Psoas muscle (tissue), 8 donors: ENCODE data around the gene PRDX4. TPM values are rescaled to one million over a fixed set of nuclear protein-coding genes. Genes with fewer than 3 reads are reported as not detected.
A peak's percentile ranks its signal among the peaks of the same experiment; 100 is the strongest.

Source experiments
- ATAC-seq, 4 donors: fragments of 200-7000 bp; cut with Tn5 transposase; one replicate each; pipeline ENCODE4 v1.9.1; 2020; ENCODE audit warnings: moderate library complexity in 3 of 4, mild to moderate bottlenecking in 2 of 4
- DNase-seq, 2 donors: peaks; one replicate each; pipeline ENCODE4 v3.0.0-alpha.2; 2020
- H3K27ac ChIP-seq: fragments of 200-600 bp; one replicate; pipeline ENCODE4 v1.8.0; 2022
- H3K27me3 ChIP-seq, 3 donors: fragments of 200-600 bp in 1 of 3; one replicate each; pipeline versions ENCODE4 v1.6.1 to v1.8.0; 2013 to 2022; ENCODE audit warnings: low read length in 2 of 3, mild to moderate bottlenecking in 2 of 3, moderate library complexity in 1 of 3; ENCODE audit not compliant: insufficient read depth in 3 of 3
- H3K36me3 ChIP-seq, 2 donors: fragments of 200-600 bp in 1 of 2; one replicate each; pipeline versions ENCODE4 v1.6.1 to v1.8.0; 2013 to 2022; ENCODE audit warnings: low read depth in 1 of 2, mild to moderate bottlenecking in 1 of 2, moderate library complexity in 1 of 2; ENCODE audit not compliant: insufficient read depth in 1 of 2
- H3K4me1 ChIP-seq: fragments of 200-600 bp; one replicate; pipeline ENCODE4 v1.8.0; 2022
- H3K4me3 ChIP-seq: fragments of 200-600 bp; one replicate; pipeline ENCODE4 v1.8.0; 2022; ENCODE audit warnings: mild to moderate bottlenecking
- H3K9me3 ChIP-seq: fragments of 200-600 bp; one replicate; pipeline ENCODE4 v1.8.0; 2022
- WGBS, 3 donors: extraction: QIAGEN DNeasy Blood & Tissue Kit; methylation state at CpG; one replicate each; pipeline versions ENCODE4 v1.1.6 to v1.1.7; 2013; 5-methylcytosine and 5-hydroxymethylcytosine counted together
- intact Hi-C, 2 donors: fragments of 100-400 bp; cut with DNase I; formaldehyde crosslinking; loops; one replicate each; pipeline versions ENCODE4 v1.11.0 to v1.14.2; 2022
- polyA plus RNA-seq, 3 donors: library from polyadenylated mRNA; stranded (reverse); fragments of 200-250 nt; gene quantifications; one replicate each; pipeline ENCODE4 v1.2.3, GENCODE V29; 2013
- total RNA-seq, 4 donors: library from RNA; stranded (reverse); fragmentation: NEBNext Ultra II Directional in 2 of 4; extraction: Animal tissue kit (Norgen Biotek cat#: 25700) in 2 of 4; gene quantifications; one replicate each; pipeline versions ENCODE4 v1.2.1 to v1.2.4, GENCODE V29; 2021 to 2023
- TF ChIP-seq, protein P1 (sequence below): fragments of 200-600 bp; IDR thresholded peaks from one replicate; pipeline ENCODE4 v1.8.0; 2022; ENCODE audit warnings: antibody characterized with exemption
- donor health status: healthy with polysubstance abuse.
- donor health status: DM: no; HTN: no; CAD: no; lungs with moderate emphysema.
- donor health status: Bipolar disorder and iron deficiency.
- donor health status: healthy.
- donor health status: DM: yes; HTN: yes; CAD: no.
- donor health status: DM: no; HTN: no; CAD: no.
- donor health status: DM: no; HTN: no; CAD: no.
- donor health status: DM: yes; HTN: yes; CAD: no.

PRDX4 gene
- total and polyA plus RNA-seq, 7 donors = 15.4 to 103 (median 31.8) TPM

DNA sequence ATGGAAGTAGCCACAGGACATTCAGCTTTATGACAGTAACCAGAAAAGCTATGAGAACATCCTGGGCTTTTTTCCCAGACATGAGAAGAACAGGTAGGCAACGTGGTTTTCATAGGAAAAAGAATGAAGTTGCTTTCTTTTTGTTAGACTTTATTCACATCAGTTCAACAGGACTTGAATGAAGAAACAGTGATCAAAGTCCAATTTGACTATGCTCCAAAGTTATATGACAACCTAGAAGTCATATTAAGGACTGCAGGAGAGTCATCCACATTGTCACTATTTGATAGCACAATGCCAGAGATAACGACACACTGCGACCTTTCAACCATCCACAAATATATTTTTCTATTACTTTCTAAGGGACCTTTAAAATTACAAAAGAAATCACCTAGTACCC lies 39.2 kb upstream of the PRDX4 start:
- intact Hi-C loops = no loop called here
- no peaks in the 10 kb centered on the region for H3K4me1 ChIP-seq
- no peak for DNase-seq
- no peak overlapping the region for H3K27ac ChIP-seq
- H3K9me3 ChIP-seq = no peaks in the 10 kb centered on the region
- WGBS, 3 donors = 31 to 90% (median 47%) methylated on average over 3 of the region's 3 CpGs
- H3K36me3 ChIP-seq = no peaks in the 10 kb centered on the region
- TF ChIP-seq, protein P1, sequence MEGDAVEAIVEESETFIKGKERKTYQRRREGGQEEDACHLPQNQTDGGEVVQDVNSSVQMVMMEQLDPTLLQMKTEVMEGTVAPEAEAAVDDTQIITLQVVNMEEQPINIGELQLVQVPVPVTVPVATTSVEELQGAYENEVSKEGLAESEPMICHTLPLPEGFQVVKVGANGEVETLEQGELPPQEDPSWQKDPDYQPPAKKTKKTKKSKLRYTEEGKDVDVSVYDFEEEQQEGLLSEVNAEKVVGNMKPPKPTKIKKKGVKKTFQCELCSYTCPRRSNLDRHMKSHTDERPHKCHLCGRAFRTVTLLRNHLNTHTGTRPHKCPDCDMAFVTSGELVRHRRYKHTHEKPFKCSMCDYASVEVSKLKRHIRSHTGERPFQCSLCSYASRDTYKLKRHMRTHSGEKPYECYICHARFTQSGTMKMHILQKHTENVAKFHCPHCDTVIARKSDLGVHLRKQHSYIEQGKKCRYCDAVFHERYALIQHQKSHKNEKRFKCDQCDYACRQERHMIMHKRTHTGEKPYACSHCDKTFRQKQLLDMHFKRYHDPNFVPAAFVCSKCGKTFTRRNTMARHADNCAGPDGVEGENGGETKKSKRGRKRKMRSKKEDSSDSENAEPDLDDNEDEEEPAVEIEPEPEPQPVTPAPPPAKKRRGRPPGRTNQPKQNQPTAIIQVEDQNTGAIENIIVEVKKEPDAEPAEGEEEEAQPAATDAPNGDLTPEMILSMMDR = no peak
- no peak for ATAC-seq
- peaks cover 0 to 9% (median 0%) of the 10 kb centered on the region in 3 donors for H3K27me3 ChIP-seq
- H3K4me3 ChIP-seq = no peak overlapping the region

DNA sequence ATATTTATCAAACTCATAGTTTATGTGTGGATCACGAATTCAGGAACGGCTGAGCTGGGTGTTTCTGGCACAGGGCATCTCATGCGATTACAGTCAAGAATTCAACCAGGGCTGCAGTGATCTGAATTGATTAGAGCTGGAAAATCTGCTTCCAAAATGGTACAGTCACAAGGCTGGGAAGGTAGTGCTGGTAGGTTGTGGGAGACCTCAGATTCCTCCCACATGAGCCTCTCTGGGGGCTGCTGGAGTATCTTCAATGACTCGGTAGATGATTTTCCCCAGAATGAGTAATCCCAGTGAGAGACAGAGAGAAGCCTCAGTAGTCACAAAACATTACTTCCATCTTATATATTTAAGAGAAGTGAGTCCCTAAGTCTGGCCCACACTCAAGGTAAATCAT lies 36.2 kb upstream of the PRDX4 start:
- Histone ChIP-seq H3K36me3 (no peaks in the 10 kb centered on the region), H3K9me3 (no peaks in the 10 kb centered on the region), H3K4me3 (no peak overlapping the region), H3K27me3 (peaks cover 0 to 4% (median 0%) of the 10 kb centered on the region in 3 donors), H3K4me1 (no peaks in the 10 kb centered on the region), H3K27ac (no peak overlapping the region)
- ATAC-seq = no peak
- WGBS, 3 donors = 63 to 83% (median 70%) methylated on average over 4 of the region's 4 CpGs
- DNase-seq = no peak
- intact Hi-C loops = no loop called here
- TF ChIP-seq, protein P1 = no peak

DNA sequence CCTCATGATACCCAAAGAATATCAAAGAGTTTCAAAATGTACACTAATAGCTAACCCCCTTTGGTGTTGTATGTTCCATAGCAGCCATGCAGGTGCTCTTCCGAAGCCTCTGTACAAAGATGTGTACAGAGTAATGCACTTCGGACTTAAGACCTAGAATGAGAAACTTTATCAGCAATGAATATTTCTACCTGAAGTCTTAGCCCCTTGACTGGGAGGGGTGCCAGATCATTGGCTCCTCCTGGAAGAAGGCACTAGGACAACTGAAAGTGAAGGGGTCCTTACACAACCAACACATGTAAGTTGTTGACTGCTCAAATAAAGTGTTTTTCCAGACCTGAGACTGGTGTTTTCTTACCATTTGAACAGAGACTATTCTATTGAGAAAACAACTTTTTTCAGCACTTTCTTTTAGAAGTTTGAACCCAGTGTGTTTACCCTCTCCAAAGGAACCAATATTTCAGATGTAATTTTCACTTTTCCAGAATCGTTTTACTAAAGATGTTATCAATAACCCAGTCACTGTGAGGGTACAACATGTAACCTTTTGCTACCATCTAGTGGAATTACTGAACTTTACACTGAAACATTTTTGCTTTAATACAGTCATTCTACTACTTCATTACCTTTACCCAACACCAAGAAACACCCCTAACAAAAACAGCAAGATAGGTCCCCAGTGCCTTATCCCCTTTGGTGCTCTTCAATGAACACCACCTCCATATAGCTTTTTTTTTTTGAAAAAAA lies 33.3 kb upstream of the PRDX4 start:
- DNase-seq (no peak), ATAC-seq (no peak)
- H3K4me1 ChIP-seq = no peaks in the 10 kb centered on the region
- H3K9me3 ChIP-seq = no peaks in the 10 kb centered on the region
- no peak overlapping the region for H3K4me3 ChIP-seq
- no peak overlapping the region for H3K27ac ChIP-seq
- intact Hi-C loops = no loop called here
- H3K36me3 ChIP-seq = no peaks in the 10 kb centered on the region
- H3K27me3 ChIP-seq = peaks cover 0 to 4% (median 0%) of the 10 kb centered on the region in 3 donors
- TF ChIP-seq, protein P1 = peak; percentile 23
- WGBS, 3 donors = 72 to 75% (median 72%) methylated on average over 3 of the region's 3 CpGs

DNA sequence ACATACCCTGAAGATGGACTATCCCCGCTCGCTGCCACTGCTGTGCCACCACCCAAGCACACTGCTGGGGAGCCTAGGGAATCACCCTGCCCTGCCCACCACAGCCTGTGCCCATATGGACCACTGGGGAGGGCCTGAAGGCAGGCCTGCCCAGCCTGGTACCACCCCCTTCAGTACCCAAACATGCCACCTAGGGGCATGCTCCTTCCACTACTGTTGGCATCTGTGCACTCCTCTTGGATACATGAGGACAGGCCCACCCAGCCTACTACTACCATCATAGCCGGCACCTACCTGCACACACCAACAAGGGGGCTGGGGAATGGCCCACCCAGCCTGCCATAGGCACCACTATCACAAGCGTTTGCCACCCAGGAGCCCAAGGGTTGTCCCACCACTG lies 30.1 kb upstream of the PRDX4 start:
- no peak for DNase-seq
- 75 to 96% (median 89%) methylated on average over 4 of the region's 4 CpGs for WGBS, 3 donors
- Histone ChIP-seq H3K27ac (no peak overlapping the region), H3K9me3 (peaks cover 13% of the 10 kb centered on the region), H3K4me1 (no peaks in the 10 kb centered on the region), H3K4me3 (no peak overlapping the region), H3K27me3 (peaks cover 0 to 4% (median 0%) of the 10 kb centered on the region in 3 donors), H3K36me3 (no peaks in the 10 kb centered on the region)
- TF ChIP-seq, protein P1 = no peak
- intact Hi-C loops = no loop called here
- ATAC-seq = no peak

DNA sequence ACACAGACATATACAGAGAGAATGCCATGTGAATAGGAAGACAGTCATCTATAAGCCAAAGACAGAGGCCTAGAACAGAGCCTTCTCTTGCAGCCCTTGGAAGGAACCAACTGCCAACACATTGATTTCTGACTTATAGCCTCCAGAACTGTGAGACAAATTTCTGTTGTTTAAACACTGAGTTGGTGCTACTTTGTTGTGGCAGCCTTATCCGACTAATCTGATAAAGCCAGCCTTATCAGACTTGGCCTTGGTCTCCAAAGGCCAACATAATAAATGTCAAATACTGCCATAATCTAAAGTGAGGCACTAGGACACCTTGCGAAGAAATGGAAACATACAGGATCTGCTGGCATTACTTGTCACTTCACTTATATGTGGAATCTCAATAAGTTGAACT lies 24.3 kb upstream of the PRDX4 start:
- DNase-seq (no peak), ATAC-seq (no peak)
- Histone ChIP-seq H3K36me3 (no peaks in the 10 kb centered on the region), H3K27ac (no peak overlapping the region), H3K9me3 (peaks cover 13% of the 10 kb centered on the region), H3K4me3 (no peak overlapping the region), H3K4me1 (no peaks in the 10 kb centered on the region), H3K27me3 (no peaks in the 10 kb centered on the region)
- 77 to 100% (median 91%) methylated on average over 2 of the region's 2 CpGs for WGBS, 3 donors
- TF ChIP-seq, protein P1 = no peak
- intact Hi-C loops = no loop called here
